Neural progenitor cell (in vitro differentiated cells): ENCODE data around the gene POM121L2. TPM values are rescaled to one million over a fixed set of nuclear protein-coding genes. Genes with fewer than 3 reads are reported as not detected.

Experiments
- DNase-seq: peaks from one replicate; pipeline ENCODE4 v3.0.0-alpha.2; 2016; ENCODE audit warnings: low spot score
- H2AFZ ChIP-seq: fragments of 200-600 bp; sonication (generic); replicated peaks from 2 replicates; pipeline ENCODE4 v1.6.1; 2016; ENCODE audit warnings: antibody characterized with exemption
- H3F3A ChIP-seq: fragments of 200-600 bp; sonication (generic); 2 replicates; pipeline ENCODE4 v1.6.1; 2016; ENCODE audit warnings: antibody characterized with exemption, low read depth
- H3K27ac ChIP-seq: fragments of 200-600 bp; sonication (generic); 2 replicates; pipeline ENCODE4 v1.5.1; 2016; ENCODE audit warnings: mild to moderate bottlenecking
- H3K27me3 ChIP-seq: fragments of 200-600 bp; sonication (generic); 2 replicates; pipeline ENCODE4 v1.6.1; 2016; ENCODE audit warnings: mild to moderate bottlenecking, moderate library complexity
- H3K36me3 ChIP-seq: fragments of 200-600 bp; sonication (generic); 2 replicates; pipeline ENCODE4 v1.5.1; 2016
- H3K4me1 ChIP-seq: fragments of 200-600 bp; sonication (generic); 2 replicates; pipeline ENCODE4 v1.6.1; 2016; ENCODE audit warnings: mixed run types
- H3K4me2 ChIP-seq: fragments of 200-600 bp; sonication (generic); 2 replicates; pipeline ENCODE4 v1.6.1; 2016
- H3K4me3 ChIP-seq: fragments of 200-600 bp; sonication (generic); 2 replicates; pipeline ENCODE4 v1.5.1; 2016
- H3K79me2 ChIP-seq: fragments of 200-600 bp; sonication (generic); 2 replicates; pipeline ENCODE4 v1.6.1; 2016; ENCODE audit warnings: low read depth
- H3K9ac ChIP-seq: fragments of 200-600 bp; sonication (generic); 2 replicates; pipeline ENCODE4 v1.6.1; 2016
- H3K9me3 ChIP-seq: fragments of 200-600 bp; sonication (generic); 2 replicates; pipeline ENCODE4 v1.5.1; 2016; ENCODE audit warnings: low read depth
- H4K20me1 ChIP-seq: fragments of 200-600 bp; sonication (generic); 2 replicates; pipeline ENCODE4 v1.6.1; 2016; ENCODE audit warnings: low read depth
- H3K27ac Mint-ChIP-seq: 3 replicates; pipeline ENCODE4 v1.8.0; 2021; ENCODE audit warnings: mixed read lengths
- H3K27me3 Mint-ChIP-seq: 2 replicates; pipeline ENCODE4 v1.8.0; 2022; ENCODE audit warnings: low read depth, mild to moderate bottlenecking, inconsistent platforms, moderate library complexity, mixed read lengths; ENCODE audit not compliant: insufficient read depth
- H3K36me3 Mint-ChIP-seq: 3 replicates; pipeline ENCODE4 v1.8.0; 2021; ENCODE audit warnings: mixed read lengths
- H3K4me1 Mint-ChIP-seq: 3 replicates; pipeline ENCODE4 v1.8.0; 2021; ENCODE audit warnings: mixed read lengths
- H3K4me3 Mint-ChIP-seq: 3 replicates; pipeline ENCODE4 v1.8.0; 2021; ENCODE audit warnings: mild to moderate bottlenecking, moderate library complexity, mixed read lengths
- H3K9me3 Mint-ChIP-seq: 3 replicates; pipeline ENCODE4 v1.8.0; 2020; ENCODE audit warnings: mixed read lengths
- EZH2 ChIP-seq: fragments of 200-600 bp; sonication (generic); IDR thresholded peaks from 2 replicates; pipeline ENCODE4 v1.6.1; 2017; ENCODE audit warnings: antibody characterized with exemption, mild to moderate bottlenecking, moderate library complexity
- EZH2phosphoT487 ChIP-seq: fragments of 200-600 bp; sonication (generic); IDR thresholded peaks from 2 replicates; pipeline ENCODE4 v1.6.1; 2017; ENCODE audit warnings: antibody characterized with exemption
- total RNA-seq: library from RNA; depleted of rRNA; stranded (reverse); fragments of >200 nt; gene quantifications from 2 replicates; pipeline ENCODE4 v1.2.3, GENCODE V29; 2015; ENCODE audit warnings: low replicate concordance
- TF ChIP-seq, protein P1 (sequence below): fragments of 200-600 bp; sonication (generic); IDR thresholded peaks from 2 replicates; pipeline ENCODE4 v1.5.1; 2017; ENCODE audit warnings: antibody characterized with exemption, mild to moderate bottlenecking

Gene POM121L2
- total RNA-seq, 1 donor from 2014 or later = not detected

DNA sequence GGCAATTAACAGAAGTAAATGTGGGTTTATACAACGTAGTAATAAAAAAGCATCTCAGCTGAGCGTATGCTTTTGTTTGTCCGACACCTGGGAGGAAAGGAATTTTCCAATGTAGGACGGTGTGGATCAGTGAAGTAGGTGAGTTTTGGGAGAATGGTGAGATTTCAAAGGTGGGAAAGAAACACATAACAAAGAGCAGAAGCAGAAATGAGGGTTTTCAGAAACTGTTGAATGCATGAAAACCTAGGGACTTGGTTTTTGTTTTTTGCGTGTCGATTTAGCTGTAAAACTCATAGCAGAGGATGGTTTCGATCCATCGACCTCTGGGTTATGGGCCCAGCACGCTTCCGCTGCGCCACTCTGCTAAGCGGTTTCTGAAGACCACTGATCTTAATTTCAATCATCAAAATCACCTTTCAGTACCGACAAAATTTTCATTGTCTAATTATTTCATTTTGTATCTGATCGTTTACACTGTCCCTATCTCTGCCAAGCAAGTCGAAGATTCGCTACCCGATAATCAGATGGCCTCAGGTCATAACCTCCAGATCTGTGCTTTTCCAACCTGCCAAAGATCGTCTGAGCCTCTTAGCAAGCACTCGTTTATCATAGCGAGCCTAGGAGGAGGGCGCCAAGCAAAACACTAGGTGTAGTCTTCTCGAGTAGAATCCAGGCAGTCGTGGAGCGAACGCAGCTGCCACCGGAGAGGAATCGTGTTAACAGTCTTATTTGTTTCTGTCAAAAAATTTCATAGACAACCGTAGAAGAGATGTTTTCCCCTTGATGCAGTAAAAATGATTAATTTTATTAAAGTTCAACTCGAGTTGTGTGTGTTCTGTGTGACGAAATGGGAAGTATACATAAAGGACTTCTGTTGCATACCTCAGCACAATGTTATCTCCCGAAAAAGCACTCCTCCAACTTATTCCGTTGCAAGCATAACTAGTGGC, 20.9 kb upstream of the POM121L2 start:
- Histone ChIP-seq H3K9ac (peak overlapping the region; percentile 5), H3K4me2 (peak overlapping the region; percentile 74), H3K9me3 (no peaks in the 10 kb centered on the region), H3K4me3 (peak overlapping the region; percentile 84), H3K27me3 (peaks cover 10% of the 10 kb centered on the region), H3K27ac (no peak overlapping the region), H3K36me3 (no peaks in the 10 kb centered on the region), H3F3A (no peaks in the 10 kb centered on the region), H3K79me2 (no peaks in the 10 kb centered on the region), H4K20me1 (no peaks in the 10 kb centered on the region), H2AFZ (peak overlapping the region; percentile 90), H3K4me1 (no peaks in the 10 kb centered on the region)
- peak; percentile 78 for DNase-seq
- H3K9me3 Mint-ChIP-seq = peaks cover 6% of the 10 kb centered on the region
- H3K4me1 Mint-ChIP-seq = peaks cover 7% of the 10 kb centered on the region
- H3K4me3 Mint-ChIP-seq = peak overlapping the region; percentile 94
- H3K27me3 Mint-ChIP-seq = peaks cover 25% of the 10 kb centered on the region
- H3K36me3 Mint-ChIP-seq = no peaks in the 10 kb centered on the region
- TF ChIP-seq, protein P1, sequence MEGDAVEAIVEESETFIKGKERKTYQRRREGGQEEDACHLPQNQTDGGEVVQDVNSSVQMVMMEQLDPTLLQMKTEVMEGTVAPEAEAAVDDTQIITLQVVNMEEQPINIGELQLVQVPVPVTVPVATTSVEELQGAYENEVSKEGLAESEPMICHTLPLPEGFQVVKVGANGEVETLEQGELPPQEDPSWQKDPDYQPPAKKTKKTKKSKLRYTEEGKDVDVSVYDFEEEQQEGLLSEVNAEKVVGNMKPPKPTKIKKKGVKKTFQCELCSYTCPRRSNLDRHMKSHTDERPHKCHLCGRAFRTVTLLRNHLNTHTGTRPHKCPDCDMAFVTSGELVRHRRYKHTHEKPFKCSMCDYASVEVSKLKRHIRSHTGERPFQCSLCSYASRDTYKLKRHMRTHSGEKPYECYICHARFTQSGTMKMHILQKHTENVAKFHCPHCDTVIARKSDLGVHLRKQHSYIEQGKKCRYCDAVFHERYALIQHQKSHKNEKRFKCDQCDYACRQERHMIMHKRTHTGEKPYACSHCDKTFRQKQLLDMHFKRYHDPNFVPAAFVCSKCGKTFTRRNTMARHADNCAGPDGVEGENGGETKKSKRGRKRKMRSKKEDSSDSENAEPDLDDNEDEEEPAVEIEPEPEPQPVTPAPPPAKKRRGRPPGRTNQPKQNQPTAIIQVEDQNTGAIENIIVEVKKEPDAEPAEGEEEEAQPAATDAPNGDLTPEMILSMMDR = no peak
- peak; percentile 13 for TF ChIP-seq EZH2
- H3K27ac Mint-ChIP-seq = peak overlapping the region; percentile 90

DNA sequence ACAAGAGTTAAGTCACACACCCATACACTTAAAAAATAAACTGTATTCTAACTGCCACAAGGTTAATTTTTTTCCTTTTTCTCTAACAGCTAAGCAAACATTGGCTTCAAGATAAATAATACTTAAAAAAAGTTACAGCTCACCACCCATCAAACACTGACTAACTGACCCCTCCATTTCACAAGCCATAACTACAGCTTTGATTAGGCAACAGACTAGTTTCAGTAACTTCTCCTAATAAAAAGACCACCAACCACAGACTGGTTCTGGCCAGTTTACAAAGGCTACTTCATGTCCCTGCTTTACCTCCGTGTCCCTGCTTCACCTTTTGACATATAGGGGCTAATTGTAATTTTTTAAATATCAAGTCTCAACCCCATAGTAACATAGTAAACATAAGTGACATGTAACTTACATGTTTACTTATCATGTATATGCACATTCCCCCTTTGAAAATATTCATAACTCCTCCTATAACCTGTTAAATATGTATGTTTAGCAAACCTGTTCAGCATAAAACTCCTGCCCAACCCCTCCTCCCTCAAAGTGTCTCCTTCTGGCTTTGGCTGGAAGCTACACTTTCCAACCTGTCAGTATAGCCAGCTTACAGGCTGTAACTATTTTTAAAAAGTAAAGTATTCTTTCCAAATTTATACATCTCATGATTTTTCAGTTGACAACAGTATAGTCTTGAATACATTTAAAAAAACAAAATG, 15.1 kb upstream of the POM121L2 start:
- no peaks in the 10 kb centered on the region for H3K36me3 ChIP-seq
- H3K9me3 ChIP-seq = no peaks in the 10 kb centered on the region
- no peaks in the 10 kb centered on the region for H3K4me1 ChIP-seq
- no peak overlapping the region for H3K4me3 ChIP-seq
- H3K4me3 Mint-ChIP-seq = no peak overlapping the region
- H2AFZ ChIP-seq = no peak overlapping the region
- no peaks in the 10 kb centered on the region for H3K36me3 Mint-ChIP-seq
- H3K4me1 Mint-ChIP-seq = no peaks in the 10 kb centered on the region
- no peaks in the 10 kb centered on the region for H3F3A ChIP-seq
- peaks cover 4% of the 10 kb centered on the region for H3K27me3 Mint-ChIP-seq
- no peaks in the 10 kb centered on the region for H4K20me1 ChIP-seq
- H3K27me3 ChIP-seq = peaks cover 9% of the 10 kb centered on the region
- TF ChIP-seq EZH2 (no peak), EZH2phosphoT487 (no peak)
- TF ChIP-seq, protein P1 = no peak
- H3K79me2 ChIP-seq = no peaks in the 10 kb centered on the region
- no peak overlapping the region for H3K27ac ChIP-seq
- no peaks in the 10 kb centered on the region for H3K9me3 Mint-ChIP-seq
- no peak overlapping the region for H3K4me2 ChIP-seq
- no peak overlapping the region for H3K9ac ChIP-seq
- no peak overlapping the region for H3K27ac Mint-ChIP-seq
- no peak for DNase-seq

DNA sequence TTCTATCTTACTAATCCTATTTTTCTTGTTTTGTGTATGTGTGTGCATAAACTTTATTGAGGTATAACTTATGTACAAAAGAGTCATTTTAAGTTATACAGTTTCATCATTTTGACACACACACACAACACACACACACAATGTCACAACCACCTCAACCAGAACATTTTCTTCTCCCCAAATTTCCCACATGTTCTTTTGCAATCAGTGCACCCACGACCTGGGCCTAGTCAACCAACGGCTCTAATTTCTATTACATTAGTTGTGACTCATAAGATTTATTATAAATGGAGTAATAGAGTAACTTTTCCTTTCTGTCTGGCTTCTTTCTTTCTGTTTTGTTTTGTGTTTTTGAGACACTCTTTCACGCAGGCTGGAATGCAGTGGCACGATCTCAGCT, 9.8 kb upstream of the POM121L2 start:
- no peak overlapping the region for H3K4me3 Mint-ChIP-seq
- H3K27me3 Mint-ChIP-seq = peaks cover 2% of the 10 kb centered on the region
- H3F3A ChIP-seq = no peaks in the 10 kb centered on the region
- TF ChIP-seq EZH2phosphoT487 = no peak
- H3K4me3 ChIP-seq = no peak overlapping the region
- no peak overlapping the region for H3K27ac Mint-ChIP-seq
- no peaks in the 10 kb centered on the region for H3K9me3 ChIP-seq
- no peak overlapping the region for H3K9ac ChIP-seq
- H4K20me1 ChIP-seq = no peaks in the 10 kb centered on the region
- H3K27ac ChIP-seq = no peak overlapping the region
- no peak overlapping the region for H2AFZ ChIP-seq
- no peaks in the 10 kb centered on the region for H3K36me3 ChIP-seq
- H3K27me3 ChIP-seq = peaks cover 14% of the 10 kb centered on the region
- H3K4me1 Mint-ChIP-seq = peaks cover 6% of the 10 kb centered on the region
- H3K36me3 Mint-ChIP-seq = no peaks in the 10 kb centered on the region
- DNase-seq = no peak
- H3K9me3 Mint-ChIP-seq = no peaks in the 10 kb centered on the region
- H3K4me1 ChIP-seq = no peaks in the 10 kb centered on the region
- no peaks in the 10 kb centered on the region for H3K79me2 ChIP-seq
- no peak overlapping the region for H3K4me2 ChIP-seq
